GM10847 (cell line): ENCODE measurements around the gene DDX41.

Source experiments
- POLR2A ChIP-seq: IDR thresholded peaks from 2 replicates; pipeline ENCODE4 v1.6.1; 2011; ENCODE audit not compliant: insufficient read length; ENCODE audit errors: extremely low read depth

Gene DDX41

GRCh38 chr5:177486256-177486655, 30.5 kb downstream of the DDX41 start:
- no peak for TF ChIP-seq POLR2A

GRCh38 chr5:177484902-177485549, 31.7 kb downstream of the DDX41 start:
- no peak for TF ChIP-seq POLR2A

GRCh38 chr5:177483994-177484901, 32.5 kb downstream of the DDX41 start:
- TF ChIP-seq POLR2A: no peak

GRCh38 chr5:177483042-177483441, 33.7 kb downstream of the DDX41 start:
- no peak for TF ChIP-seq POLR2A

- TF ChIP-seq POLR2A: no peak
Measured at GRCh38 chr5:177482359-177482795, 34.4 kb downstream of the DDX41 start.

- TF ChIP-seq POLR2A: no peak
Measured at GRCh38 chr5:177479774-177480173, 37.0 kb downstream of the DDX41 start.

- TF ChIP-seq POLR2A: no peak
Measured at GRCh38 chr5:177478711-177479646, 37.8 kb downstream of the DDX41 start.

- TF ChIP-seq POLR2A: no peak
Measured at GRCh38 chr5:177477701-177478477, 38.9 kb downstream of the DDX41 start.

- no peak for TF ChIP-seq POLR2A
Measured at GRCh38 chr5:177476531-177477233, 40.1 kb downstream of the DDX41 start.

GRCh38 chr5:177475563-177476427, 41.0 kb downstream of the DDX41 start:
- no peak for TF ChIP-seq POLR2A

GRCh38 chr5:177474846-177475562, 41.8 kb downstream of the DDX41 start:
- TF ChIP-seq POLR2A: no peak

- no peak for TF ChIP-seq POLR2A
Measured at GRCh38 chr5:177474002-177474476, 42.7 kb downstream of the DDX41 start.
